ENCODE measurements around the gene FAM163B.

GRCh38 chr9:133627341-133627740, 18.2 kb upstream of the FAM163B start:
- no peak for TF ChIP-seq POLR2A (IDR thresholded peaks at IDR 0.05)
- TF ChIP-seq CTCF (IDR thresholded peaks at IDR 0.05): no peak
